ENCODE measurements around the gene CRTC3. TPM values are rescaled to one million over a fixed set of nuclear protein-coding genes. Genes with fewer than 3 reads are reported as not detected.

The CRTC3 gene
- total RNA-seq, 2 donors from 2014 or later = 26.4 to 32.5 TPM

- Histone ChIP-seq H3K27ac (peak overlapping the region; percentile 82 to 93), H3K4me1 (peaks cover 0 to 87% of the 10 kb centered on the region in 2 donors), H3K27me3 (no peaks in the 10 kb centered on the region), H3K9me3 (no peaks in the 10 kb centered on the region), H3K4me3 (no peak overlapping the region), H3K36me3 (no peaks in the 10 kb centered on the region)
- no peak for DNase-seq (ENCODE audit: low spot score)
- TF ChIP-seq, protein P1, sequence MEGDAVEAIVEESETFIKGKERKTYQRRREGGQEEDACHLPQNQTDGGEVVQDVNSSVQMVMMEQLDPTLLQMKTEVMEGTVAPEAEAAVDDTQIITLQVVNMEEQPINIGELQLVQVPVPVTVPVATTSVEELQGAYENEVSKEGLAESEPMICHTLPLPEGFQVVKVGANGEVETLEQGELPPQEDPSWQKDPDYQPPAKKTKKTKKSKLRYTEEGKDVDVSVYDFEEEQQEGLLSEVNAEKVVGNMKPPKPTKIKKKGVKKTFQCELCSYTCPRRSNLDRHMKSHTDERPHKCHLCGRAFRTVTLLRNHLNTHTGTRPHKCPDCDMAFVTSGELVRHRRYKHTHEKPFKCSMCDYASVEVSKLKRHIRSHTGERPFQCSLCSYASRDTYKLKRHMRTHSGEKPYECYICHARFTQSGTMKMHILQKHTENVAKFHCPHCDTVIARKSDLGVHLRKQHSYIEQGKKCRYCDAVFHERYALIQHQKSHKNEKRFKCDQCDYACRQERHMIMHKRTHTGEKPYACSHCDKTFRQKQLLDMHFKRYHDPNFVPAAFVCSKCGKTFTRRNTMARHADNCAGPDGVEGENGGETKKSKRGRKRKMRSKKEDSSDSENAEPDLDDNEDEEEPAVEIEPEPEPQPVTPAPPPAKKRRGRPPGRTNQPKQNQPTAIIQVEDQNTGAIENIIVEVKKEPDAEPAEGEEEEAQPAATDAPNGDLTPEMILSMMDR (IDR thresholded peaks at IDR 0.05) = no peak
These were observed 31.9 kb downstream of the CRTC3 start for GRCh38 chr15:90561344-90562244.

GRCh38 chr15:90562669-90563068, 32.9 kb downstream of the CRTC3 start:
- no peaks in the 10 kb centered on the region for H3K9me3 ChIP-seq
- H3K36me3 ChIP-seq = no peaks in the 10 kb centered on the region
- DNase-seq (ENCODE audit: low spot score) = no peak
- no peaks in the 10 kb centered on the region for H3K27me3 ChIP-seq
- H3K4me1 ChIP-seq = peaks cover 0 to 77% of the 10 kb centered on the region in 2 donors
- H3K4me3 ChIP-seq = no peak overlapping the region
- H3K27ac ChIP-seq = peak overlapping the region; percentile 82 to 93
- TF ChIP-seq, protein P1 (IDR thresholded peaks at IDR 0.05) = no peak

DNA sequence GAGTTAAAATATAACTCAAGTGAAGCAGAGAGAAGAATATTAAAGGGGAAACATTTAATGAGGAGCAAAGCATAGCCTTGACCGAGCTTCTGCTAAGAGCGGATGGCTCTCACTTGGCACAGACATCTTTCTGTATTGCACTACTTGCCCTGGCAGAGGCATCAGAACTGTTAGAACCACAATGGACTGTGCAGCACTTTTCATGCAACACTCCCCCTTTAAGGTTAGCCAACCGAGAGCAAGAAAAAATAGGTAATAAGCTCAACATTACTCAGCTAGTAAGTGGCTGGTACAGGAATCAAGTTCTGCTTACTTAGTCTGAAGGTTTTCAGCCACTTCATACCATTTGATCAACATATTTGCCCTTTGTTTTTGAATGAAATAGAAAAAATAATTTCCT, 33.7 kb downstream of the CRTC3 start:
- Histone ChIP-seq H3K9me3 (no peaks in the 10 kb centered on the region), H3K36me3 (no peaks in the 10 kb centered on the region), H3K4me3 (no peak overlapping the region), H3K27me3 (no peaks in the 10 kb centered on the region), H3K27ac (peak overlapping the region; percentile 12 to 82), H3K4me1 (peaks cover 0 to 69% of the 10 kb centered on the region in 2 donors)
- no peak for DNase-seq (ENCODE audit: low spot score)
- TF ChIP-seq, protein P1 (IDR thresholded peaks at IDR 0.05) = no peak

DNA sequence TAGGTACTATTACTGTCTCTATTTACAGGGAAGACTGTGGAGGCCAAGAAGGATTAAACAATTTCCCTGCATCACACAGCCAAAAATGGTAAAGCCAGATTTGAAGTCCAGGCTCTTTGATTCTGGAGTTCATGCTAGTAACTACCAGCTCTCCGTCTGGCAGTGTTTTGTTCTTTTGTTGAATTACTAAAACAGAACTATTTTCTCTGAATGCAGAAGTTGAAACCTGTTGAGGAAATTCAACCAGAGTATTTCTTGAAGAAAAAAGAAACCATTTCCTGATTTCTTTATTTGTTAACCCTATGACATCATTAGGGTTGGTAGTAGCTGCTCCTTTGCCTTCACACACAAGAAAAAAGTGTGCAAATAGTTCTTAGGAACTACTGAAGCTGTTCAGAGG, 34.3 kb downstream of the CRTC3 start:
- Histone ChIP-seq H3K9me3 (no peaks in the 10 kb centered on the region), H3K27me3 (no peaks in the 10 kb centered on the region), H3K4me3 (no peak overlapping the region), H3K27ac (peak overlapping the region; percentile 12 to 19), H3K36me3 (no peaks in the 10 kb centered on the region), H3K4me1 (peaks cover 0 to 63% of the 10 kb centered on the region in 2 donors)
- no peak for DNase-seq (ENCODE audit: low spot score)
- TF ChIP-seq, protein P1 (IDR thresholded peaks at IDR 0.05) = no peak

GRCh38 chr15:90564590-90564989, 34.9 kb downstream of the CRTC3 start:
- peaks cover 0 to 57% of the 10 kb centered on the region in 2 donors for H3K4me1 ChIP-seq
- TF ChIP-seq, protein P1 (IDR thresholded peaks at IDR 0.05) = no peak
- H3K27me3 ChIP-seq = no peaks in the 10 kb centered on the region
- H3K9me3 ChIP-seq = no peaks in the 10 kb centered on the region
- peak overlapping the region in 1 of 2 donors; percentile 19 for H3K27ac ChIP-seq
- no peak overlapping the region for H3K4me3 ChIP-seq
- no peaks in the 10 kb centered on the region for H3K36me3 ChIP-seq
- no peak for DNase-seq (ENCODE audit: low spot score)

Data from right atrium auricular region (tissue), 2 donors.